ENCODE results near the gene ATF7. TPM values are rescaled to one million over a fixed set of nuclear protein-coding genes. Genes with fewer than 3 reads are reported as not detected.

Gene ATF7
- total and polyA plus RNA-seq, 2 donors (not counting 3 experiments of a cell fraction or from before 2014, with no cell fraction given): 36.0 to 68.5 TPM

DNA sequence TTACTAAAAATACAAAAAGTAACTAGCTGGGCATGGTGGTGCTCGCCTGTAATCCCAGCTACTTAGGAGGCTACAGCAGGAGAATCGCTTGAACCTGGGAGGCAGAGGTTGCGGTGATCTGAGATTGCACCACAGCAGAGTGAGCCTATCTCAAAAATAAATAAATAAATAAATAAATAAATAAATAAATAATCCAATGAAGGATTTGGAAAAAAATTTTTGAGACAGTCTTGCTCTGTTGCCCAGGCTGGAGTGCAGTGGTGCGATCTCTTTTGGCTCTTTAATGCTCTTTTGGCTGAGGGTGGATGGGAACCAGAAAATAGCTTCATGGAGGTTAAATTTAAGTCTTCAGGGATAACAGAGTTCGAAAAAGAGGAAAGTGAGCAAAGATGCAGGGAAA lies 38.0 kb upstream of the ATF7 start:
- no peaks in the 10 kb centered on the region for H3K79me2 ChIP-seq (ENCODE audit: control insufficient read depth, insufficient read depth, low read length)
- H3K4me2 ChIP-seq (ENCODE audit: insufficient read depth, low read length): no peak overlapping the region
- dilution Hi-C loops (cut with MboI; ENCODE audit: extremely low pct_ligation_motif_present, low sequenced_read_pairs) (no loop called here), intact Hi-C loops (cut with micrococcal nuclease) (no loop called here)
- TF ChIP-seq CTCF (IDR thresholded peaks at IDR 0.05; ENCODE audit: extremely low read depth in 1 of 2, insufficient read depth in 1 of 2, low read depth in 1 of 2, low read length in 2 of 2) (no peak), MYC (IDR thresholded peaks at IDR 0.05; ENCODE audit: low read depth, low read length) (no peak), FOS (IDR thresholded peaks at IDR 0.05; ENCODE audit: borderline replicate concordance, insufficient read depth, low read length) (no peak), GATA2 (IDR thresholded peaks at IDR 0.05; ENCODE audit: insufficient read depth, insufficient read length, low read depth, low read length) (no peak), EZH2 (IDR thresholded peaks at IDR 0.05; ENCODE audit: borderline replicate concordance, low read depth, low read length, severe bottlenecking) (no peak), POLR2AphosphoS5 (IDR thresholded peaks at IDR 0.05; ENCODE audit: insufficient read depth, low read depth, low read length) (no peak), MAX (IDR thresholded peaks at IDR 0.05; ENCODE audit: insufficient read depth, insufficient read length) (no peak), POLR2A (IDR thresholded peaks at IDR 0.05; ENCODE audit: low read depth, low read length) (no peak), JUN (IDR thresholded peaks at IDR 0.05; ENCODE audit: borderline replicate concordance, insufficient read depth, insufficient read length, low read depth) (no peak)
- H3K9ac ChIP-seq (replicated peaks; ENCODE audit: extremely low read depth, insufficient read depth, low read length): no peak overlapping the region
- H3K9me1 ChIP-seq (replicated peaks; ENCODE audit: control insufficient read depth, extremely low read depth, insufficient read depth, low read length): no peaks in the 10 kb centered on the region
- H3K4me1 ChIP-seq (ENCODE audit: control insufficient read depth, extremely low read depth, insufficient read depth, low read length): peaks cover 7% of the 10 kb centered on the region
- FAIRE-seq: no peak
- DNase-seq (ENCODE audit: low read depth, low spot score): no peak
- no TSS peak for BruUV-seq (replicated peaks)
- H3K9me3 ChIP-seq (replicated peaks; ENCODE audit: control insufficient read depth, insufficient read depth, low read length): no peaks in the 10 kb centered on the region
- ChIA-PET POLR2A (no interaction called here), CTCF (interaction anchor here (1.2 to 3.0 kb wide), 3 partner anchors 12 to 121 kb away, joined by 3 to 13 read pairs (median 7); partner anchors contain the start of gene ATP5MC2)
- H3K4me3 ChIP-seq (replicated peaks in 1 of 3; ENCODE audit: insufficient read depth in 1 of 3, low read depth in 1 of 3, low read length in 3 of 3): no peak overlapping the region
- no peaks in the 10 kb centered on the region for H4K20me1 ChIP-seq (replicated peaks; ENCODE audit: control insufficient read depth, extremely low read depth, insufficient read depth, low read length)
- peaks cover 9 to 28% of the 10 kb centered on the region in 2 experiments for H3K36me3 ChIP-seq (ENCODE audit: control insufficient read depth in 2 of 2, extremely low read depth in 1 of 2, insufficient read depth in 2 of 2, low read length in 2 of 2)
- no peaks in the 10 kb centered on the region for H3K27me3 ChIP-seq (ENCODE audit: control insufficient read depth in 2 of 2, insufficient read depth in 2 of 2, low read length in 2 of 2)
- no peak overlapping the region for H3K27ac ChIP-seq (ENCODE audit: insufficient read depth, low read depth, low read length)
- no peak overlapping the region for H2AFZ ChIP-seq (ENCODE audit: low read depth, low read length)
